CD4-positive, alpha-beta memory T cell (primary cell): ENCODE measurements around the gene LPP. TPM values are rescaled to one million over a fixed set of nuclear protein-coding genes. Genes with fewer than 3 reads are reported as not detected.
A peak's percentile ranks its signal among the peaks of the same experiment; 100 is the strongest.
"Not testable (repeated sequence)": the region's sequence is repeated elsewhere in the genome, so short reads cannot be mapped to it uniquely, and the experiment has no call there.

Source experiments
- CTCF ChIA-PET: fragments of 350-600 bp; sonication (Branson Sonifier 250); formaldehyde crosslinking; loops from one replicate; lab custom pipeline; 2021; ENCODE audit warnings: inconsistent platforms; ENCODE audit not compliant: partially characterized antibody; lab: Charles Lee
- POLR2A ChIA-PET: fragments of 350-600 bp; sonication (Branson Sonifier 250); formaldehyde crosslinking; loops from one replicate; lab custom pipeline; 2021; ENCODE audit not compliant: partially characterized antibody; lab: Charles Lee
- DNase-seq, 5 donors: peaks; one replicate each; pipeline versions ENCODE4 v3.0.0 to v3.0.0-alpha.2; 2020 to 2022; ENCODE audit warnings: mixed read lengths in 1 of 5
- H3K27ac ChIP-seq: one replicate; pipeline ENCODE4 v1.7.0; 2013; ENCODE audit warnings: low read depth, low read length
- H3K27me3 ChIP-seq: 2 replicates; pipeline ENCODE4 v1.7.0; 2013; ENCODE audit warnings: mild to moderate bottlenecking, low read length, moderate library complexity; ENCODE audit not compliant: insufficient read depth
- H3K36me3 ChIP-seq: 2 replicates; pipeline ENCODE4 v1.7.0; 2013; ENCODE audit warnings: mild to moderate bottlenecking, low read length, moderate library complexity; ENCODE audit not compliant: insufficient read depth
- H3K4me1 ChIP-seq: 2 replicates; pipeline ENCODE4 v1.7.0; 2013; ENCODE audit warnings: mild to moderate bottlenecking, low read length, moderate library complexity; ENCODE audit not compliant: insufficient read depth
- H3K4me3 ChIP-seq, 2 donors: one replicate each; pipeline ENCODE4 v1.7.0; 2013; ENCODE audit warnings: low read length in 2 of 2, mild to moderate bottlenecking in 1 of 2
- H3K9me3 ChIP-seq, 2 donors: one replicate each; pipeline ENCODE4 v1.7.0; 2013; ENCODE audit warnings: low read length in 2 of 2, control low read depth in 1 of 2; ENCODE audit not compliant: control insufficient read depth in 1 of 2
- H3K27ac Mint-ChIP-seq, 7 donors: one replicate each; pipeline ENCODE4 v1.8.0; 2020 to 2021; ENCODE audit warnings: mixed read lengths in 7 of 7, mild to moderate bottlenecking in 6 of 7, inconsistent platforms in 3 of 7, moderate library complexity in 3 of 7
- H3K27me3 Mint-ChIP-seq, 2 donors: one replicate each; pipeline ENCODE4 v1.8.0; 2020 to 2021; ENCODE audit warnings: mixed read lengths in 2 of 2
- H3K36me3 Mint-ChIP-seq, 2 donors: one replicate each; pipeline ENCODE4 v1.8.0; 2020 to 2021; ENCODE audit warnings: mixed read lengths in 2 of 2, inconsistent platforms in 1 of 2, mild to moderate bottlenecking in 1 of 2
- H3K4me1 Mint-ChIP-seq, 4 donors: one replicate each; pipeline ENCODE4 v1.8.0; 2020 to 2021; ENCODE audit warnings: mixed read lengths in 4 of 4, mild to moderate bottlenecking in 1 of 4
- H3K4me3 Mint-ChIP-seq, 8 donors: one replicate each; pipeline ENCODE4 v1.8.0; 2020 to 2021; ENCODE audit warnings: mixed read lengths in 8 of 8, mild to moderate bottlenecking in 7 of 8, moderate library complexity in 6 of 8, inconsistent platforms in 3 of 8
- H3K9me3 Mint-ChIP-seq, 8 donors: one replicate each; pipeline ENCODE4 v1.8.0; 2020 to 2021; ENCODE audit warnings: mixed read lengths in 8 of 8, mild to moderate bottlenecking in 5 of 8, inconsistent platforms in 3 of 8, moderate library complexity in 1 of 8
- intact Hi-C: fragments of 100-400 bp; cut with micrococcal nuclease; formaldehyde crosslinking; loops from one replicate; pipeline ENCODE4 v1.15.1; 2023
- polyA plus RNA-seq, 2 donors: library from polyadenylated mRNA; unstranded; fragments of 300-500 nt; fragmentation: Illumina TruSeq; gene quantifications; one replicate each; pipeline ENCODE4 v1.2.3, GENCODE V29; 2021
- total RNA-seq, 2 experiments: library from RNA; stranded (reverse); gene quantifications; one replicate each; pipeline ENCODE4 v1.2.3, GENCODE V29; 2021

Gene LPP
- total and polyA plus RNA-seq, 4 experiments from 2014 or later: 10.4 to 27.2 (median 24.7) TPM

GRCh38 chr3:188442430-188442829, 288.5 kb downstream of the LPP start:
- H3K4me3 Mint-ChIP-seq: no peak overlapping the region
- H3K27me3 Mint-ChIP-seq: no peaks in the 10 kb centered on the region
- POLR2A ChIA-PET: no interaction called here
- peaks cover 27% of the 10 kb centered on the region for H3K4me1 ChIP-seq
- no peaks in the 10 kb centered on the region for H3K36me3 ChIP-seq
- DNase-seq: no peak
- no peaks in the 10 kb centered on the region for H3K9me3 ChIP-seq
- peaks cover 0 to 4% (median 0%) of the 10 kb centered on the region in 8 donors for H3K9me3 Mint-ChIP-seq
- no peak overlapping the region for H3K27ac ChIP-seq
- peak overlapping the region in 1 of 7 donors; percentile 53 for H3K27ac Mint-ChIP-seq
- CTCF ChIA-PET: no interaction called here
- H3K36me3 Mint-ChIP-seq: peaks cover 12 to 35% of the 10 kb centered on the region in 2 donors
- intact Hi-C loops: no loop called here
- H3K4me1 Mint-ChIP-seq: peaks cover 30 to 52% (median 42%) of the 10 kb centered on the region in 4 donors
- no peak overlapping the region for H3K4me3 ChIP-seq
- no peaks in the 10 kb centered on the region for H3K27me3 ChIP-seq

- CTCF ChIA-PET, POLR2A ChIA-PET, H3K4me3 ChIP-seq, H3K27me3 Mint-ChIP-seq, H3K36me3 ChIP-seq, H3K27ac Mint-ChIP-seq, intact Hi-C loops, H3K4me3 Mint-ChIP-seq, H3K9me3 Mint-ChIP-seq, H3K27ac ChIP-seq, DNase-seq, H3K4me1 ChIP-seq, H3K27me3 ChIP-seq, H3K9me3 ChIP-seq: not testable (repeated sequence)
- peaks cover 8 to 25% (median 18%) of the 10 kb centered on the region in 4 donors for H3K4me1 Mint-ChIP-seq
- peaks cover 12 to 31% of the 10 kb centered on the region in 2 donors for H3K36me3 Mint-ChIP-seq
Observed at GRCh38 chr3:188445175-188445574, 291.2 kb downstream of the LPP start.

GRCh38 chr3:188446014-188446413, 292.1 kb downstream of the LPP start:
- H3K4me3 ChIP-seq: no peak overlapping the region
- Mint-ChIP-seq H3K4me3 (no peak overlapping the region), H3K9me3 (peaks cover 0 to 4% (median 0%) of the 10 kb centered on the region in 8 donors), H3K36me3 (peaks cover 12 to 30% of the 10 kb centered on the region in 2 donors), H3K4me1 (peaks cover 6 to 19% (median 12%) of the 10 kb centered on the region in 4 donors), H3K27ac (no peak overlapping the region), H3K27me3 (no peaks in the 10 kb centered on the region)
- intact Hi-C loops: no loop called here
- H3K27me3 ChIP-seq: no peaks in the 10 kb centered on the region
- POLR2A ChIA-PET: interaction anchor here (0.7 kb wide), 1 partner anchor 288 kb away, joined by 3 read pairs; no protein-coding TSS in a partner anchor
- H3K4me1 ChIP-seq: no peaks in the 10 kb centered on the region
- no peaks in the 10 kb centered on the region for H3K36me3 ChIP-seq
- CTCF ChIA-PET: no interaction called here
- H3K27ac ChIP-seq: no peak overlapping the region
- H3K9me3 ChIP-seq: no peaks in the 10 kb centered on the region
- DNase-seq: no peak

GRCh38 chr3:188446766-188447165, 292.8 kb downstream of the LPP start:
- Mint-ChIP-seq H3K36me3 (peaks cover 12 to 27% of the 10 kb centered on the region in 2 donors), H3K4me3 (no peak overlapping the region), H3K27ac (no peak overlapping the region), H3K4me1 (peaks cover 6 to 19% (median 10%) of the 10 kb centered on the region in 4 donors), H3K9me3 (peaks cover 0 to 4% (median 0%) of the 10 kb centered on the region in 8 donors), H3K27me3 (no peaks in the 10 kb centered on the region)
- Histone ChIP-seq H3K36me3 (no peaks in the 10 kb centered on the region), H3K4me1 (no peaks in the 10 kb centered on the region), H3K27me3 (no peaks in the 10 kb centered on the region), H3K9me3 (no peaks in the 10 kb centered on the region), H3K27ac (no peak overlapping the region), H3K4me3 (no peak overlapping the region)
- ChIA-PET POLR2A (no interaction called here), CTCF (no interaction called here)
- intact Hi-C loops: no loop called here
- no peak for DNase-seq

- Mint-ChIP-seq H3K27ac (no peak overlapping the region), H3K36me3 (peaks cover 3 to 21% of the 10 kb centered on the region in 2 donors), H3K4me3 (no peak overlapping the region), H3K4me1 (peaks cover 6 to 18% (median 12%) of the 10 kb centered on the region in 4 donors), H3K9me3 (peaks cover 0 to 4% (median 0%) of the 10 kb centered on the region in 8 donors), H3K27me3 (no peaks in the 10 kb centered on the region)
- DNase-seq: no peak
- Histone ChIP-seq H3K4me1 (no peaks in the 10 kb centered on the region), H3K27ac (no peak overlapping the region), H3K4me3 (no peak overlapping the region), H3K9me3 (no peaks in the 10 kb centered on the region), H3K36me3 (no peaks in the 10 kb centered on the region), H3K27me3 (no peaks in the 10 kb centered on the region)
- ChIA-PET CTCF (no interaction called here), POLR2A (no interaction called here)
- intact Hi-C loops: no loop called here
Observed at GRCh38 chr3:188448813-188449212, 294.9 kb downstream of the LPP start.

- no peaks in the 10 kb centered on the region for H3K4me1 ChIP-seq
- no peaks in the 10 kb centered on the region for H3K9me3 ChIP-seq
- H3K36me3 Mint-ChIP-seq: peaks cover 3 to 19% of the 10 kb centered on the region in 2 donors
- H3K27ac ChIP-seq: no peak overlapping the region
- H3K9me3 Mint-ChIP-seq: peaks cover 0 to 4% (median 0%) of the 10 kb centered on the region in 8 donors
- no peak overlapping the region for H3K4me3 ChIP-seq
- no peaks in the 10 kb centered on the region for H3K27me3 ChIP-seq
- H3K36me3 ChIP-seq: no peaks in the 10 kb centered on the region
- no peak overlapping the region for H3K4me3 Mint-ChIP-seq
- no peak for DNase-seq
- intact Hi-C loops: no loop called here
- CTCF ChIA-PET: no interaction called here
- POLR2A ChIA-PET: no interaction called here
- H3K27me3 Mint-ChIP-seq: no peaks in the 10 kb centered on the region
- H3K4me1 Mint-ChIP-seq: peaks cover 6 to 18% (median 13%) of the 10 kb centered on the region in 4 donors
- H3K27ac Mint-ChIP-seq: no peak overlapping the region
Observed at GRCh38 chr3:188449421-188449820, 295.5 kb downstream of the LPP start.

GRCh38 chr3:188452158-188452772, 298.3 kb downstream of the LPP start:
- no peaks in the 10 kb centered on the region for H3K27me3 ChIP-seq
- H3K4me1 ChIP-seq: no peaks in the 10 kb centered on the region
- H3K4me3 ChIP-seq: no peak overlapping the region
- H3K36me3 ChIP-seq: no peaks in the 10 kb centered on the region
- intact Hi-C loops: no loop called here
- peaks cover 0 to 6% (median 2%) of the 10 kb centered on the region in 4 donors for H3K4me1 Mint-ChIP-seq
- DNase-seq: no peak
- H3K36me3 Mint-ChIP-seq: peaks cover 2 to 22% of the 10 kb centered on the region in 2 donors
- H3K4me3 Mint-ChIP-seq: no peak overlapping the region
- CTCF ChIA-PET: no interaction called here
- no peaks in the 10 kb centered on the region for H3K27me3 Mint-ChIP-seq
- no peak overlapping the region for H3K27ac ChIP-seq
- POLR2A ChIA-PET: no interaction called here
- H3K9me3 ChIP-seq: no peaks in the 10 kb centered on the region
- peak overlapping the region in 1 of 7 donors; percentile 26 for H3K27ac Mint-ChIP-seq
- H3K9me3 Mint-ChIP-seq: no peaks in the 10 kb centered on the region
